HG02759 (cell line): ENCODE results near the gene BACE2.
"Not testable (repeated sequence)": the region's sequence is repeated elsewhere in the genome, so short reads cannot be mapped to it uniquely, and the experiment has no call there.

ENCODE experiments used
- ATAC-seq: cut with Tn5 transposase; IDR thresholded peaks from one replicate; pipeline ENCODE4 v1.9.1; 2021; ENCODE audit warnings: mild to moderate bottlenecking, moderate library complexity; ENCODE audit not compliant: unreplicated experiment

BACE2 gene

DNA sequence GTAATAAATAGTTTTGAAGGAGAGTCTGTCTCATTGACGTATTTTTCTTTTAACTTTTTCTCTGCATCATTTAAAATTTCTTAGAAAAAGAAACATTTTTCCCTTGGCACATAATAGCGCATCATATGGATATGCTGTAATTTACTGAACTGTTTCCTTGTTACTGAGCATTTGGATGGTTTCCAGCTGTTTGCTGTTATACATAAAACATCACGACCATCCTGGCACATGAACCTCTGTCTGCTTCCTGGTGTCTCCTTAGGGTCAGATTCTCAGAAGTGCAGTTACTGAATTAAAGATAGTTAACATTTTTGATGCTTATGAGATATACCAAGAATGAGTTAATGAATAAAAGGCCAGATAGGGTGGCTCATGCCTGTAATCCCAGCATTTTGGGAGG, 67.2 kb downstream of the BACE2 start:
- ATAC-seq: no peak

DNA sequence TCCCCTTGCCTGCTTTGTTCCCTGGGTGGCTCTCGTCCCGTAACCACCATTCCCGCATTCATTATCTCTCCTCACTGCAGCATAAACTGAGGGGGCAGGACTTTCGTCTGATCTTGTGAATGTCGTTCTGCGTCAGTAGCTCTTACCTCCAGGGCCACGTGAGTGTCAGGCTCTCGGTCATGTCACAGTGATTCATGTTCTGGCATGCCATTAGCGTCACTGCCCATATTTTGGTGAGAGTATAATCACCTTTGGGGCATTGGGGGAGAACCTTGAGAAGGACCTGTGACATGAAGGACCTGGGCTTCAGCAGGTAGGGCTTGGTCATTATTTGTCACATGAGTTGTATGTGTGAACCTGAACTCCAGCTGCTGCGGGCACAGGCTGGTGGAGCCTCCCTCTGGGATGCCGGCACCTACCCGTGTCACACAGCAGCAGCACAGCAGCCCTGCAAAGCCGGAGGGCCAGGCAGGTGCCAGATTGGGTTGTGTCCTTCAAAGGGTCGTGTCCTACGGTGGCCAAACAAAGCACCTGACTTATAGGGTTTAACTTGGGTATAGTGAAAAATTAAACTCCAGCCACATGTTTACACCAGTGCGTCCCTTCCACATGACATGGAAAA, 68.5 kb downstream of the BACE2 start:
- no peak for ATAC-seq

DNA sequence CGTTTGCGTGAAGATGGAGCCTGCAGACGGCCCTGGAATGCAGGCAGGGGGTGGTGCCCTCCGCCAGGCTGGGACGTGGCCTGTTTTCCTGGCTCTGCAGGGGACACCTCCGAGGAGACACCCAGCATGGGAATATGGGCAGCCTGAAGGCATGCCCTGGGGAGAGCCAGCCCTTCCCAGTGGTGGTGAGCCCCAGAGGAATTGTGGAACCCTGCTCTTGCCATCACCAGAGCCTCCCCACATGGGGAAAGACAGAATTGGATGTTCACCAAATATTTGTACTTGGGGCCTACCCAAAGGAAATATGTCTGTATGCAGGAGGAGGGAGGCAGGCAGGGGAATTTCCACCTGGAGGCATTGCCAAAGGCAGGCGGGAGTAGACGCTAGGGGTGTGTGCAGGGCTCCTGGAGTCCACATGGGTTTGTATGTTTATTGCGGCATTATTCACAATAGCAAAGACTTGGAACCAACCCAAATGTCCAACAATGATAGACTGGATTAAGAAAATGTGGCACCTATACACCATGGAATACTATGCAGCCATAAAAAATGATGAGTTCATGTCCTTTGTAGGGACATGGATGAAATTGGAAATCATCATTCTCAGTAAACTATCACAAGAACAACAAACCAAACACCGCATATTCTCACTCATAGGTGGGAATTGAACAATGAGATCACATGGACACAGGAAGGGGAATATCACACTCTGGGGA, 70.3 kb downstream of the BACE2 start:
- not testable (repeated sequence) for ATAC-seq

DNA sequence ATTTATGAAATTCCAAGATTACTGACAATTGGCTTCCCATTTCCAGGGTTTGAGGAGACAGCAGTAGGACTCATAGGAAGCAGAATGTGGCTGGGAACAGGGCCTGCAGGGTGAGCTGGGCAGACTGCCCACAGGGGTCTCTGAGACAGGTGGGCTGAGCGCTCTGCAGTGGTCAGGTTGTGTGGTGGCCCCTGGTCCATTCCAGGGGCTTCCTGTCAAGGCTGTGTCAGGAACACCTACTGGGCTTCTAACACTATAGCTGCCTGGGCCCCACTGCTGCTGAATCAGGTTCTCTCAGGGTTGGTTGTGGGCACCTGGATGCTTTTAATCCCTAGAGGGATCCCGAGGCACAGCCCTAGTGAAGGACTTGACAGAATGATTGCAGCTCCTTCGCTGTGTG, 72.1 kb downstream of the BACE2 start:
- ATAC-seq: no peak

DNA sequence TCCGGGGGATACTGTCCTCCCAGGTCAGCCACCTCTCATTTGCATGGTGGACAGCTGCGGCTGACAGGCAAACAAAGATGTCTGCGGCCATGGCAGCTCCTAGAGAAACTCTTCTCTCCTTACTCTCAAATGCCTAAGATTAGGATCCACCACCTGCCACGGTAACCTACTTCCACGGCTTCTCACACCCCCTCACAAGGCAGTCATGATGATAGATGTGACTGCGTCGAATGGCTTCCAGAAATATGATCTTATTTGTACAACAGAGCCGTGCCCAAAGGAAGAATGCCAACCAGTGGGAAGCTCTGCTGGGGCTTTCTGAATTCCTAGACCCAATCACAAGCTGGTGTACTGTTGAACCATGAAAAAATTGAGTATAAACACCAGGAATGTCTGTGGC, 73.4 kb downstream of the BACE2 start:
- no peak for ATAC-seq

DNA sequence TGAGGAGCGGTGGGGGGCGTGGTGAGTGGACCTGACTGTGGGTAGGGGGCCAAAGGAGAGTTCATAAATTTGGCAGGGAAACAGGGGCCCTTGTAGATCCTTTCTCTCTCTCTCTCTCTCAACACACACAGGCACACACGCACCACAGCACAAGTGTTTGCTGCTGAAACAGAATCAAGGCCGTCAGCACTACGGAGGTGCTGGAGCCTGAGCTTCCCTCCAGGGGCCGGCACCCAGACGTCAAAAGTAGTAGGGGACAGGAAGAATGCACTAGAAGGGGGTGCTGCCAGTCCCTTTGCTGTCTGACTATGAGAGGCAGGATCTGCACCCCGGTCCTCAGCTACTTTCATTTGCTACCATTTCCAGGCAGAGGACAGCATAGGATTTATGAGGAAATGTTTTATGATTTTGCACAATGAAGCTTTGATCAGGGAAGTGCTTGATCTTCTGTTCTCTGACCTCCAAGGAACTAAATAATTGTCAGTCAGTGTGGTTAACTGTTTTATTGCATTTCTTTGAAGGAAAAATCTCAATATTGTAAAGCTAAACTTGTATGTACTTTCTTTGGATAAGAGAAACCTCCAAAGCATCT, 74.4 kb downstream of the BACE2 start:
- no peak for ATAC-seq

DNA sequence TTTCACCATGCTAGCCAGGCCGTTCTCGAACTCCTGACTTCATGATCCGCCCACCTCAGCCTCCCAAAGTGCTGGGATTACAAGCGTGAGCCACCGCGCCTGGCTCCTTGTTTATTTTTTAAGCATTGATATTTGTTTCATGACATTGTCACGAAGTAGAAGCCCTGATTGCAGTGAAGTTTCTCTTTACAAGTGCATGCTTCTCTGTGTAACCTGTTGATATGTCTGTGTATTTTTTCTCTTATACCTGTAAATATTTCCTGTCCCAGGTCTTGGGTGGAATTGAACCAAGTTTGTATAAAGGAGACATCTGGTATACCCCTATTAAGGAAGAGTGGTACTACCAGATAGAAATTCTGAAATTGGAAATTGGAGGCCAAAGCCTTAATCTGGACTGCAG, 75.1 kb downstream of the BACE2 start:
- no peak for ATAC-seq

DNA sequence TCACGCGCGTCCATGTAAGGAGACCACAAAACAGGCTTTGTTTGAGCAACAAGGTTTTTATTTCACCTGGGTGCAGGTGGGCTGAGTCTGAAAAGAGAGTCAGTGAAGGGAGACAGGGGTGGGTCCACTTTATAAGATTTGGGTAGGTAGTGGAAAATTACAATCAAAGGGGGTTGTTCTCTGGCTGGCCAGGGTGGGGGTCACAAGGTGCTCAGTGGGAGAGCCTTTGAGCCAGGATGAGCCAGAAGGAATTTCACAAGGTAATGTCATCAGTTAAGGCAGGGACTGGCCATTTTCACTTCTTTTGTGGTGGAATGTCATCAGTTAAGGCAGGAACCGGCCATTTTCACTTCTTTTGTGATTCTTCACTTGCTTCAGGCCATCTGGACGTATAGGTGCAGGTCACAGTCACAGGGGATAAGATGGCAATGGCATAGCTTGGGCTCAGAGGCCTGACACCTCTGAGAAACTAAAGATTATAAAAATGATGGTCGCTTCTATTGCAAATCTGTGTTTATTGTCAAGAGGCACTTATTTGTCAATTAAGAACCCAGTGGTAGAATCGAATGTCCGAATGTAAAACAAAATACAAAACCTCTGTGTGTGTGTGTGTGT, 76.4 kb downstream of the BACE2 start:
- not testable (repeated sequence) for ATAC-seq

DNA sequence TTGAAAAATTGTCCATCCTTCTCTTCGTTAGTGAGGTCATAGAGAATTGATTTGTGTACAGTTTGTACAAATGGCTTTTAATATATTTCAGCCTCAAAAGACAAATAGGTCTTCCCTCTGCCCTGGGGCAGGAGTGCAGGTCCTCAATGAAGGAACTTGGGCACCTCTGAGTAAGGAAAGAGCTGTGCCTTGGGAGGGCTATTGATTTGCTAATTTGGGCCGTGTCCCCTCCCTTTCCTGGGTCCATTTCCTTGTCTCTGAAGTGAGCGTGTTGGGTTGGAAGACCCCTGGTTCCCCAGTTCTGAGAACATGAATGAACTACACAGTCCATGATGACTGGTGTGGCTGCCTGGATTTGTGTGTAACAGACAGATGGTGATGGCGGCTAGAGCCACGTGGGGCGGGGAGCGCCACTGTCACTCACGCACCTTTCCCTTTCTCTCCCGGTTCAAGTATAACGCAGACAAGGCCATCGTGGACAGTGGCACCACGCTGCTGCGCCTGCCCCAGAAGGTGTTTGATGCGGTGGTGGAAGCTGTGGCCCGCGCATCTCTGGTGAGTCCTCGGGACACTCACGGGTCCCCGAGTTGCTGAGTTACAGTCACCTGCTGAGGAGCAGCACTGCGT, 77.7 kb downstream of the BACE2 start:
- ATAC-seq: no peak

DNA sequence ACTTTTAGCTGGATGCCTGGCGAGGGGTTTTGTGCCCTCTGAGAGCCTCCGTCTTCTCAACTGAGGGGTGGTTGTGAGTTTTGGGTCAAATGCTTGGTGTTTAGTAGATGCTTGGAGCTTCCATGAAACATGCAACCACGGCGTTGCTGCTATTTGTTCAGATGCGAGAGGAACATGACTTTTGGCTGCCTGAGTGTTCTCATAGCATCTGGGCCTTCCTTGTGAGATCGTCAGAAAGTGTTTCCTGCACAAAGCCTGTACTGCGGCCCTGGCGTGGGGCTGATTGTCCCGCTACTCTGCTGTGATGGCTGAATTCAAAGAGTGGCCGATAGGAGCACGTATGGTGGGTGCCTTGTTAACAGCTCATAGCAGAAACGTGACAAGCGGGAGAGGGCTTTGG, 78.8 kb downstream of the BACE2 start:
- no peak for ATAC-seq

DNA sequence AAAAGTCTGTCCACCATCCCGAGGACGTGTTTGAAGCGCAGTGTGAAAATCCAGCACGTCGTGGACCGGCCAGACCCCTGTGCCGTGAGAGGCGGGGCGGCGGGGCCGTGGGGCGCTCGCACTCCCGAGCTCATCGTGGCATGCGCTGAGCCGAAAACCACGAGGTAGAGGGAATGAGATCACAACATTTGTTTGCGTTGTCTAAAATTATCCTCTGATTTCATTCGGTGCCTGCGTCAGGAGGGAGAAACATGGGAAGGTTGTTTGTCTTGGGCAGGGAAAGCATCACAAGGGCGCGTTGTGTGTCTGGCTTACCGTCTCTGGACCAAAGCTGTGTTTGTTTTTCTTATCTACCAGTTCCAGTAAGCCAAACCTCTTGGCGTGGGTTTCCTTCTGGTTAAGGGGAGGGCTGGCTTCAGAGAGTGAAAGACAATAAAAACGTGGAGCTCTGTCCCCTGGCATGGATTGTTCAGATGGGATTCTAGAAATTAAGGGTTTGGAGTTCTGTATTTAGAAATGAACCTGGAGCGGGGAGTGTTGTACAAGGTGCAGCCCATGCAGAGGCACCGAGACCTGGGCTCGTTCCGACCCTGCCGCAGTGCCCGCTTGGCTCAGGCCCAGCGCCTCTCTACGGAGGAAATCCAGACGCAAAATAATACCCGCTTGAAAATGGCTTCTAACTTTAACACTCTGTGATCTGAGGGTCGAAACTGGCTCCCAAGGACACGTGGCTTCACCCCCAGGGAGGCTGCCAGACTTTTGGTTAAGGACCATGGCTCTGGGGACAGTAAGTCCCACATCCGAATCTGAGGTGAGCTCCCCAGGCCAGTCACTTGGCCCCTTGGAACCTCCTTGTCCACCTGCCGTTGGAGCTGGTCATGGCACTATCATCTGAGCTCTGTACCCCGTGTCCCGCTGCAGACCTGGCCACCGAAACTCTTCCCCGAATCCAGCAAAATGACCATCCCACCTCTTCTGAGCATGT, 79.9 kb downstream of the BACE2 start:
- ATAC-seq: no peak

DNA sequence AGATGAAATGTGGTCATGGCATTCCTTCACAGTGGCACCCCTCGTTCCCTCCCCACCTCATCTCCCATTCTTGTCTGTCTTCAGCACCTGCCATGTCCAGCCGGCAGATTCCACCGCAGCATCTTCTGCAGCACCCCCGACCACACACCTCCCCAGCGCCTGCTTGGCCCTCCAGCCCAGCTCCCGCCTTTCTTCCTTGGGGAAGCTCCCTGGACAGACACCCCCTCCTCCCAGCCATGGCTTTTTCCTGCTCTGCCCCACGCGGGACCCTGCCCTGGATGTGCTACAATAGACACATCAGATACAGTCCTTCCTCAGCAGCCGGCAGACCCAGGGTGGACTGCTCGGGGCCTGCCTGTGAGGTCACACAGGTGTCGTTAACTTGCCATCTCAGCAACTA, 81.5 kb downstream of the BACE2 start:
- ATAC-seq: no peak

DNA sequence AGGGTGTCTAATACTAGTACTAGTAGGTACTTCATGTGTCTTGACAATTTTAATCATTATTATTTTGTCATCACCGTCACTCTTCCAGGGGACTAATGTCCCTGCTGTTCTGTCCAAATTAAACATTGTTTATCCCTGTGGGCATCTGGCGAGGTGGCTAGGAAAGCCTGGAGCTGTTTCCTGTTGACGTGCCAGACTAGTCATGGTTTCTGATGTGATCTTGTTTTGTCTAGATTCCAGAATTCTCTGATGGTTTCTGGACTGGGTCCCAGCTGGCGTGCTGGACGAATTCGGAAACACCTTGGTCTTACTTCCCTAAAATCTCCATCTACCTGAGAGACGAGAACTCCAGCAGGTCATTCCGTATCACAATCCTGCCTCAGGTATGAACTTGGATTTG, 82.6 kb downstream of the BACE2 start:
- ATAC-seq: no peak

DNA sequence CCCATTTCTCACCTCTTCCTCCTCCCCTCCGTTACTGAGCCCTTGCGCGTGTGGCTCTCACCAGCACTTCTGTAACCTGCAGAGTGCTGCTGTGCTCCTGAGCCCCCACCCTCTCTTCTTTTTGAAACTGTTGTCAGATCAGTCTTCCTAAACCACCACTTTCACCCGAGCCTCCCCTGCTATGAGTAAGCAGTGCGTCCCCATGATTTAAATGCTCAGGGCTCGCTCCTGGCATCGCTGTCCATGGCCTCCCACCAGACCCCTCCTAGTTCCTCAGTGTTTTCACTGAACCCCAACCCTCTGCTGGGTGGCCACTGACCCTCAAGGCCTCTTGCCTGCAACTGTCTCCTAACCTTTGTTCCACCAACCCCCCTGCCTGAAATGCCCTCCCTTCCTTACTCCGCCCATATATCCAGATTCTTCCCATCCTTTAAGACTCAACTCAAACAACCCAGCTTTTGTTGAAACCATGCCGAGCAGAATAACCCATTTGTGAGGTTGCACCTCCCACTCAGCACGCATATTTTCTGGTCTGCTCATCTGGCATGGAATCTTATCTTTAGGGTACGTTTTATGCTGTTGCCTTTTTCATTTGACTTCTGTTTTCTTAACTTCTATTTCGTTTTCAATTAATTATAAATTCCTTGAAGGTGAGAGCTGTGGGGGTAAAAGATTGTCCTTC, 84.1 kb downstream of the BACE2 start:
- ATAC-seq: no peak

DNA sequence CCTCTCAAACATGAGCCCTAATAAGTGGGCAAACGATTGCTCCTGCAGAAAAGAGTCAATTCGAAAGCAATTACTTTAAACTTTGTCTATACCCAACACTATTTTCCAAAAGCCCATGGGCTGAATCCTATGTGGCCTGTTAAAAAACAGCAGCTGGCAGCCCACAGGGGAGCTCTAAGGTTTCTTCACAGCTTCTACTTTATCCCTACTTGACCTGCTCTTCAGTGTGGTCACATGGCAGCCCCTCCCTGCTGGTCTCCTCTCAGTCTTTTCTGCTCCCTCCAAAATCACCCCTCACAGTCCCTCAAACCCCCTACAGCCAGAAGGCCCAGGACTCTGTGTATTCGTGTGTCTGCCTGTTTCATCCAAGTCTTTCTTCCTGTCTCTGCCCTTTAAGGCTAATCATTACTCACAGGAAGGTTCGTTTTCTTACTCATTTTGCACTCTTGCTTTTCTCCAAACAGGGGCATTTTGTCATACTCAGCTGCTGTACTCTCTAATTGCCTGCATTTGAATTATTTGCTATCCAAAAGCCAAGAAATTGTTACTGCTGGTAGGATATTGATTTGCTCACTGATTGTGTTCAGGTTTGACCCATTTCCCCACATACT, 86.2 kb downstream of the BACE2 start:
- ATAC-seq: no peak

DNA sequence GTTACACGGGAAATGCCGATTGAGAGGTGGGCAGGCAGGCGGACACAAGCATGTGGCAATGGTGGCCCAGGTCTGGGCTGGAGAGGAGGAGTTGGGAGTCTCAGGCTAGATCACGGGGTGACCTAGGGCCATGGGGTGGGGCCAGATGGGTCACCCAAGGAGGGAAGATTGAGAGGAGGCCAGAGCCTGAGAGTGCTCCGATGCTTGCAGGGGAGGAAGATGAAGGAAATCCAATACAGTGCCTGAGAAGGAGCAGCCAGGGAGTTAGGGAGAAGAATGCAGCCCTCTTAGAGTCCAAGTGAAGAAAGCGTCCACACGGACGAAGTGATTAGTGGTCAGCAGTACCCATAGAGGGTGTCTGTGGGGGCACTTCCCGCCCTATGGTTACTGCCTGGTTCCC, 87.2 kb downstream of the BACE2 start:
- ATAC-seq: no peak

DNA sequence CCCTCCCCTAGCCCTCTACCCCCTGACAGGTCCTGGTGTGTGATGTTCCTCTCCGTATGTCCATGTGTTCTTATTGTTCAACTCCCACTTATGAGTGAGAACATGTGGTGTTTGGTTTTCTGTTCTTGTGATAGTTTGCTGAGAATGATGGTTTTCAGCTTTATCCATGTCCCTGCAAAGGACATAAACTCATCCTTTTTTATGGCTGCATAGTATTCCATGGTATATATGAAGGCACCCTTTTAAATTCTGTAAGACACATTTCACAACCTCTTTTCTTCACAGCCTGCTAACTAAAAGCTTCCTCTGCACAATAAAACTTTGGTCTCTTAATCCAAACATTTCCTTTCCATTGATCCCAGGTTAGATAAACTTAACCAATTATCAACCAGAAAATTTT, 88.3 kb downstream of the BACE2 start:
- ATAC-seq: not testable (repeated sequence)

DNA sequence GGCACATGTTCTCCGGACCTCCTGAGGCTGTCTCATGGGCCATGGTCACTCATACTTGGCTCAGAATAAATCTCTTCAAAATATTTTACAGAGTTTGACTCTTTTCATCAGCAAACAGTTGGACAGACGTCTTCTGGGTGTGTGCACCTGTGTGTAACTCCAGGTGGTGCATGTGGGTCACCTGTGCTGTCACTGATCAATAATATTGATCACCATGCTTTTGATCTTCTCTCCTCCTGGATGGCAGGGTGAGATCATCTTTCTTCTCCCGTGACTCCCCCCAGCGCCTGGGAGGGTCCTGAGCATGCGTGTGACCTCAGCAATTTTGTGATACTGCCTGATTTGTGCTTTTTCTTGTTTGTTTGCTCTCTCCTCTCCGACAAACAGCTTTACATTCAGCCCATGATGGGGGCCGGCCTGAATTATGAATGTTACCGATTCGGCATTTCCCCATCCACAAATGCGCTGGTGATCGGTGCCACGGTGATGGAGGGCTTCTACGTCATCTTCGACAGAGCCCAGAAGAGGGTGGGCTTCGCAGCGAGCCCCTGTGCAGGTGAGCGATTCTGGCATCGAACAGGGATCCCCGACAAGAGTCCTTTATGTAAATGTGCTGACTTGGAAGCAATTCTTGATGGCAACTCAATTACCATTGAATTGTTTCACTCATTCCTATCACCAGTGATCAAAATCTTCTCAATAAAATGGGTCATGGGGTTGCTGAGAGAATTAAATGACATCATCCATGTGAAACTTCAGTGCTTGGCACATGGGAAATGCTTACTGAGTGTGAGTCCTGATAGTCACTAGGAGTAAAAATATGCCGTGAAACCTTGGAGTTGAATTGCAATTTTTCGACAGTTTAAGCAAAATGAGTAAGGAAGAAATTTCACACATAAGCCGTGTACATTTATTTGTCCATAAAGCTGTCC, 89.1 kb downstream of the BACE2 start:
- no peak for ATAC-seq
